MM.1S (cell line): ENCODE data around the gene CHD6.

Source experiments
- DNase-seq: peaks from one replicate; pipeline ENCODE4 v3.0.0-alpha.2; 2015
- H2AFZ ChIP-seq: fragments of 300-600 bp; sonication (generic); 2 replicates; pipeline ENCODE4 v1.6.0; 2016; ENCODE audit warnings: antibody characterized with exemption, low read length
- H3F3A ChIP-seq: fragments of 300-600 bp; sonication (generic); 2 replicates; pipeline ENCODE4 v1.6.1; 2016; ENCODE audit warnings: mild to moderate bottlenecking, antibody characterized with exemption, low read length, moderate library complexity, mixed read lengths; ENCODE audit not compliant: insufficient read depth
- H3K27ac ChIP-seq: fragments of 300-600 bp; sonication (generic); 2 replicates; pipeline ENCODE4 v1.5.1; 2016; ENCODE audit warnings: mild to moderate bottlenecking, low read length
- H3K27me3 ChIP-seq: fragments of 300-600 bp; sonication (generic); replicated peaks from 2 replicates; pipeline ENCODE4 v1.6.0; 2016; ENCODE audit warnings: low read length; ENCODE audit not compliant: insufficient read depth
- H3K36me3 ChIP-seq: fragments of 300-600 bp; sonication (generic); replicated peaks from 2 replicates; pipeline ENCODE4 v1.6.1; 2016; ENCODE audit warnings: mild to moderate bottlenecking, low read length, mixed read lengths; ENCODE audit not compliant: insufficient read depth
- H3K4me1 ChIP-seq: fragments of 300-600 bp; sonication (generic); 2 replicates; pipeline ENCODE4 v1.6.1; 2016; ENCODE audit warnings: low read length, mixed read lengths
- H3K4me2 ChIP-seq: fragments of 300-600 bp; sonication (generic); 2 replicates; pipeline ENCODE4 v1.6.0; 2016; ENCODE audit warnings: low read depth, low read length
- H3K4me3 ChIP-seq: fragments of 300-600 bp; sonication (generic); 2 replicates; pipeline ENCODE4 v1.5.1; 2016; ENCODE audit warnings: low read length, mixed read lengths
- H3K79me2 ChIP-seq: fragments of 300-600 bp; sonication (generic); 2 replicates; pipeline ENCODE4 v1.6.1; 2016; ENCODE audit warnings: mixed run types, low read length, mixed read lengths
- H3K9ac ChIP-seq: fragments of 300-600 bp; sonication (generic); 2 replicates; pipeline ENCODE4 v1.6.1; 2016; ENCODE audit warnings: low read length, mixed read lengths
- H3K9me2 ChIP-seq: fragments of 300-600 bp; sonication (generic); replicated peaks from 2 replicates; pipeline ENCODE4 v1.6.1; 2016; ENCODE audit warnings: mild to moderate bottlenecking, low read length, mixed read lengths; ENCODE audit not compliant: insufficient read depth
- H3K9me3 ChIP-seq: fragments of 300-600 bp; sonication (generic); replicated peaks from 2 replicates; pipeline ENCODE4 v1.6.1; 2016; ENCODE audit warnings: mild to moderate bottlenecking, low read length, mixed read lengths; ENCODE audit not compliant: insufficient read depth
- H4K20me1 ChIP-seq: fragments of 300-600 bp; sonication (generic); 2 replicates; pipeline ENCODE4 v1.6.1; 2016; ENCODE audit warnings: mild to moderate bottlenecking, low read length, moderate library complexity, mixed read lengths; ENCODE audit not compliant: insufficient read depth
- CTCF ChIP-seq: fragments of 300-600 bp; sonication (generic); IDR thresholded peaks from 2 replicates; pipeline ENCODE4 v1.5.1; 2016; ENCODE audit warnings: antibody characterized with exemption, low read length, mixed read lengths
- EZH2 ChIP-seq: fragments of 300-600 bp; sonication (generic); optimal IDR thresholded peaks from 2 replicates; pipeline ENCODE3; 2017; ENCODE audit warnings: low read depth, mild to moderate bottlenecking, antibody characterized with exemption, low read length, mixed read lengths
- EZH2phosphoT487 ChIP-seq: fragments of 300-600 bp; sonication (generic); IDR thresholded peaks from 2 replicates; pipeline ENCODE4 v1.6.1; 2018; ENCODE audit warnings: antibody characterized with exemption, low read length

The CHD6 gene

GRCh38 chr20:41544472-41544871 lies 73.7 kb downstream of the CHD6 start:
- H3K4me3 ChIP-seq = no peak overlapping the region
- no peaks in the 10 kb centered on the region for H3K9me3 ChIP-seq
- no peak overlapping the region for H3K27ac ChIP-seq
- H3K36me3 ChIP-seq = no peaks in the 10 kb centered on the region
- H3K9me2 ChIP-seq = no peaks in the 10 kb centered on the region
- no peaks in the 10 kb centered on the region for H3F3A ChIP-seq
- no peaks in the 10 kb centered on the region for H3K27me3 ChIP-seq
- no peaks in the 10 kb centered on the region for H4K20me1 ChIP-seq
- H3K79me2 ChIP-seq = 0 out of 2 replicates have a peak, but pooled peaks cover 5% of the 10 kb centered on the region
- no peak for DNase-seq
- TF ChIP-seq EZH2phosphoT487 (no peak), CTCF (no peak), EZH2 (no peak)
- H3K9ac ChIP-seq = no peak overlapping the region
- H2AFZ ChIP-seq = no peak overlapping the region
- H3K4me2 ChIP-seq = no peak overlapping the region
- H3K4me1 ChIP-seq = no peaks in the 10 kb centered on the region

GRCh38 chr20:41540918-41541317 lies 77.3 kb downstream of the CHD6 start:
- no peaks in the 10 kb centered on the region for H3K4me1 ChIP-seq
- no peaks in the 10 kb centered on the region for H3K79me2 ChIP-seq
- no peaks in the 10 kb centered on the region for H3K9me3 ChIP-seq
- DNase-seq = no peak
- H3K9me2 ChIP-seq = no peaks in the 10 kb centered on the region
- TF ChIP-seq CTCF = no peak
- TF ChIP-seq EZH2 = no peak
- no peak for TF ChIP-seq EZH2phosphoT487
- no peaks in the 10 kb centered on the region for H3F3A ChIP-seq
- H3K4me3 ChIP-seq = no peak overlapping the region
- H3K27me3 ChIP-seq = no peaks in the 10 kb centered on the region
- H3K9ac ChIP-seq = no peak overlapping the region
- H4K20me1 ChIP-seq = no peaks in the 10 kb centered on the region
- no peak overlapping the region for H2AFZ ChIP-seq
- no peaks in the 10 kb centered on the region for H3K36me3 ChIP-seq
- H3K4me2 ChIP-seq = no peak overlapping the region
- H3K27ac ChIP-seq = no peak overlapping the region

GRCh38 chr20:41540459-41540858 lies 77.7 kb downstream of the CHD6 start:
- no peaks in the 10 kb centered on the region for H3K79me2 ChIP-seq
- H3K9me2 ChIP-seq = no peaks in the 10 kb centered on the region
- no peak overlapping the region for H3K4me3 ChIP-seq
- no peak overlapping the region for H2AFZ ChIP-seq
- no peaks in the 10 kb centered on the region for H4K20me1 ChIP-seq
- no peaks in the 10 kb centered on the region for H3K27me3 ChIP-seq
- no peak overlapping the region for H3K4me2 ChIP-seq
- no peak for TF ChIP-seq CTCF
- no peak for TF ChIP-seq EZH2
- TF ChIP-seq EZH2phosphoT487 = no peak
- DNase-seq = no peak
- H3K9ac ChIP-seq = no peak overlapping the region
- no peaks in the 10 kb centered on the region for H3K4me1 ChIP-seq
- H3K36me3 ChIP-seq = no peaks in the 10 kb centered on the region
- H3F3A ChIP-seq = no peaks in the 10 kb centered on the region
- H3K27ac ChIP-seq = no peak overlapping the region
- H3K9me3 ChIP-seq = no peaks in the 10 kb centered on the region
